Lower leg skin (tissue), 4 donors: ENCODE results near the gene IL31. TPM values are rescaled to one million over a fixed set of nuclear protein-coding genes. Genes with fewer than 3 reads are reported as not detected.

ENCODE experiments used
- DNase-seq, 2 donors: peaks; one replicate each; pipeline ENCODE4 v3.0.0-alpha.2; 2019; ENCODE audit warnings: low spot score in 2 of 2
- H3K4me3 ChIP-seq: fragments of 200-600 bp; sonication (generic); 2 replicates; pipeline ENCODE4 v1.5.1; 2017; ENCODE audit warnings: mild to moderate bottlenecking, low read depth; ENCODE audit not compliant: poor library complexity, severe bottlenecking
- POLR2A ChIP-seq, 2 donors: fragments of 450-650 bp; IDR thresholded peaks; one replicate each; pipeline ENCODE4 v1.6.1; 2016 to 2017; ENCODE audit warnings: antibody characterized with exemption in 2 of 2, mild to moderate bottlenecking in 1 of 2, moderate library complexity in 1 of 2
- WGBS, 2 donors: methylation state at CpG; one replicate each; pipeline ENCODE4 v1.1.5; 2018; 5-methylcytosine and 5-hydroxymethylcytosine counted together
- intact Hi-C: fragments of 100-400 bp; cut with DNase I; formaldehyde crosslinking; loops from one replicate; pipeline ENCODE4 v1.15.0; 2023; ENCODE audit warnings: low total_unique reads
- total RNA-seq, 4 donors: library from RNA; depleted of rRNA; stranded (reverse); fragments of >200 nt; gene quantifications; one replicate each; pipeline ENCODE4 v1.1.0, GENCODE V29; 2016
- TF ChIP-seq, protein P1 (sequence below), 3 donors: fragments of 450-650 bp; IDR thresholded peaks; one replicate each; pipeline ENCODE4 v1.5.1; 2016; ENCODE audit warnings: antibody characterized with exemption in 3 of 3, mild to moderate bottlenecking in 3 of 3, moderate library complexity in 2 of 3

The IL31 gene
- total RNA-seq, 4 donors from 2014 or later, result not detected

DNA sequence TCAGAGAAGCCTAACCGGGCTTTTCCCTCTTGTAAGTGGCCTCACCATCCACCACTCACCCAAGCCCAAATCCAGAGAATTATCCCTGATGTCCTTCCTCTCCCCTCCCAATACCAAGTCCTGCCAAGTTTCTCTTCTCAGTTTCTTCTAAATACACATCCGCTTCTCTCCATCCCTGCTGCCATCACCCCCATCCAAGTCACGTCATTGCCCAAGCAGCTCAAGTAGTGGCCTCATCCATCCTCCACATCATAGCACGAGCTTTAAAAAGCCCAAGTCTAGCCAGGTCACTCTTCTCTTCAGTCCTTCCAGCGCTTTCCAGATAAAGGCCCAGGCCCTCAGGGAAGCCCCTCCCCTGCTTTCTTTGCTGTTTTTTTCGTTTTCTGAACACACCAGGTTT is 25.4 kb downstream of the IL31 start:
- 60 to 66% methylated on average over 6 of the region's 6 CpGs for WGBS, 2 donors
- no peak overlapping the region for H3K4me3 ChIP-seq
- no peak for DNase-seq
- intact Hi-C loops, result no loop called here
- TF ChIP-seq, protein P1, sequence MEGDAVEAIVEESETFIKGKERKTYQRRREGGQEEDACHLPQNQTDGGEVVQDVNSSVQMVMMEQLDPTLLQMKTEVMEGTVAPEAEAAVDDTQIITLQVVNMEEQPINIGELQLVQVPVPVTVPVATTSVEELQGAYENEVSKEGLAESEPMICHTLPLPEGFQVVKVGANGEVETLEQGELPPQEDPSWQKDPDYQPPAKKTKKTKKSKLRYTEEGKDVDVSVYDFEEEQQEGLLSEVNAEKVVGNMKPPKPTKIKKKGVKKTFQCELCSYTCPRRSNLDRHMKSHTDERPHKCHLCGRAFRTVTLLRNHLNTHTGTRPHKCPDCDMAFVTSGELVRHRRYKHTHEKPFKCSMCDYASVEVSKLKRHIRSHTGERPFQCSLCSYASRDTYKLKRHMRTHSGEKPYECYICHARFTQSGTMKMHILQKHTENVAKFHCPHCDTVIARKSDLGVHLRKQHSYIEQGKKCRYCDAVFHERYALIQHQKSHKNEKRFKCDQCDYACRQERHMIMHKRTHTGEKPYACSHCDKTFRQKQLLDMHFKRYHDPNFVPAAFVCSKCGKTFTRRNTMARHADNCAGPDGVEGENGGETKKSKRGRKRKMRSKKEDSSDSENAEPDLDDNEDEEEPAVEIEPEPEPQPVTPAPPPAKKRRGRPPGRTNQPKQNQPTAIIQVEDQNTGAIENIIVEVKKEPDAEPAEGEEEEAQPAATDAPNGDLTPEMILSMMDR (IDR thresholded peaks at IDR 0.05), result no peak
- TF ChIP-seq POLR2A (IDR thresholded peaks at IDR 0.05), result no peak

DNA sequence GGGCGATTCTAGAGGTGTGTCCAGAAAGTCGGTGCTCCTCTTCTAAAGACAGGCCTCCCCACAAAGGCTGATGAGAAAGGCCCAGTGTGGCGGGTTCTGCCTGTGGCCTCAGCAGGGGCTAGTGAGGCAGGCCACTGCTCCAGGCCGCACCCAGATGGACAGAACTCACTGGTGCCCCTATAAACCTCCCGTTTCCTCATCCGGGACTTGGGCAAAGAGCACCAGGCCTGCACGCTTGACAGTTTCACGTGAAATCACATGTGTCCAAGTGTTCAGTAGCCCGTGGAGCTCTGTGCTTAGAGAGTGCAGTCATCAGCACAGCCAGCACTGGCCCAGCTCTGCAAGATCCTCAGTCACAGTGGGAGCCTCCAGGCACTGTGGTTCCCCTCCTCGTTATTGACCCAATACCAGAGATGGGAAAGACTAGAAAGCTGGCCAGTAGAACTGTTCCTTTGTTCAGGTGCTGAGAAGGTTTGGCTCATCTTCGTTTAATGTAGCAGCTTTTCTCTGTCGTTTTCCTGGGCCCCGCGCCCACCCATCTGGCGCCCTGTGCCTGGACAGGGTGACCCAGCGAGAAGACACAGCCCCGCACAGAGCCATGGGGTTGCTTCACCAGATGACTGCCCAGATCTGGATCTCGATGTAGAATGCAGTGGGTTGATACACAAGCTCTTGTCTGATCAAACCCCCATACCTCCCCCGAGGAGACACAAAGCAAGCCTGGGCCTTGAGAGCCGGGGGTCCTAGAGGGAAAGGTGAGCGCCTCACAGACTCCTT is 26.3 kb downstream of the IL31 start:
- DNase-seq, result no peak
- TF ChIP-seq, protein P1 (IDR thresholded peaks at IDR 0.05), result no peak
- TF ChIP-seq POLR2A (IDR thresholded peaks at IDR 0.05), result no peak
- intact Hi-C loops, result no loop called here
- 77 to 82% methylated on average over 19 to 21 of the region's 21 CpGs for WGBS, 2 donors
- no peak overlapping the region for H3K4me3 ChIP-seq

DNA sequence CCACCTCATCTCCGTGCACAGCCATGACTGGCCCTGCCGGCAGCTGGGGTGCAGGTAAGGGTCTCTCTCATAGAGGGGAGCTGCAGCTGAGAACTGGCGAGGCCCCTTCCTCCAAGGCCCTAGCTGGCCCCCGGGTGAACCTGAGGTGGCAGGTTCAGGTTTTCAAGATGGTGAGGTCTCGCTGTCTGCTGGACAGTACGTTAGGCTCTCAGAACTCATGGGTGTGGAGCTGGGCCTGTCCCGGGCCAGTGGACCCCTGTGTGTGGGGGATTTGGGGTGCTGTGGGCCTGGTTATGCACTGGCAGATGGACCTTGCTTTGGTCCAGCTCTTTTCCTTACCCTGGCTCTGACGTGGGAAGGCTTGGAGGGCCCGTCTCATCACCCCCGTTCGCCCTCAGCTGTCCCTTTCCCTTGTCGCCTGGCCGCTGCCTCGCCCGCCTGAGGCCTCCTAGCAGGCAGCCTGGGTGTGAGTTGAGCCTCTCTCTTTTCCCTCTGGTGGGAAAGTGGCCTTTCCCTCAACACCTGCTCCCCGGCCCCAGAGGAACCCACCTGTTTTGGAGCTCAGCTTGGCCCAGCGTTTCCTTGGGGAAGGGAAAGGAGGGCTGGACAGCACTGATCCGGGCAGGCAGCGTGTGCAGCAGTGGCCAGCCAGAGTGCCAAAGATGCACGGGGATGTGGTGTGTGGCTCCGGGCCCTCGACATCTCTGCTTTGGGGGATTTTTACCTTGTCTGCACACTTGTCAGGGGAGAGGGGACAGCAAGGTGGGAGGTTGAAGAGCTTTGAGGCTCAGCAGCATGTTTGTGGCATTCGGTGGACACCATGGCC is 28.3 kb downstream of the IL31 start:
- intact Hi-C loops, result no loop called here
- no peak for DNase-seq
- no peak for TF ChIP-seq POLR2A (IDR thresholded peaks at IDR 0.05)
- TF ChIP-seq, protein P1 (IDR thresholded peaks at IDR 0.05), result no peak
- WGBS, 2 donors, result 88 to 89% methylated on average over 22 to 23 of the region's 23 CpGs
- H3K4me3 ChIP-seq, result no peak overlapping the region

DNA sequence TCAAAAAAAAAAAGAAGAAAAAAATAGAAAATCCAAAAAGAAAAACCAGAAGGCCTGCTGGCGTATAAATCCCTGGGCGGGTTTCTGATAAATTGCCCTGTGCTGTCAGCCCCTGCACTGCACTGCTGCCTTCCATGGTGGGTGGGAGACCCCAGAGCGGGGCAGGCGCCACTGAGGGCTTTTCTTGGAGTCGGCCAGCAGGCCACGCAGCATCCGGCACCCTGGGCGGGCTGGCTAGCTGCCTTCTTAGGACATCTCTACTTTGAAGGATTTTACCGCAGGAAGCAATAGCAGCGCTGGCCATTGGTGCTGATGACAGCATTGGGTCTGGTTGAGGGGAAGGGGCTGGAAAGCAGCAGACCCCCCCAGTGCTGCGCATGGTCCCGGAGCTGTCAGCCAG is 29.1 kb downstream of the IL31 start:
- no peak for DNase-seq
- intact Hi-C loops, result no loop called here
- no peak for TF ChIP-seq POLR2A (IDR thresholded peaks at IDR 0.05)
- TF ChIP-seq, protein P1 (IDR thresholded peaks at IDR 0.05), result no peak
- WGBS, 2 donors, result 93 to 98% methylated on average over 6 to 11 of the region's 12 CpGs
- no peak overlapping the region for H3K4me3 ChIP-seq

DNA sequence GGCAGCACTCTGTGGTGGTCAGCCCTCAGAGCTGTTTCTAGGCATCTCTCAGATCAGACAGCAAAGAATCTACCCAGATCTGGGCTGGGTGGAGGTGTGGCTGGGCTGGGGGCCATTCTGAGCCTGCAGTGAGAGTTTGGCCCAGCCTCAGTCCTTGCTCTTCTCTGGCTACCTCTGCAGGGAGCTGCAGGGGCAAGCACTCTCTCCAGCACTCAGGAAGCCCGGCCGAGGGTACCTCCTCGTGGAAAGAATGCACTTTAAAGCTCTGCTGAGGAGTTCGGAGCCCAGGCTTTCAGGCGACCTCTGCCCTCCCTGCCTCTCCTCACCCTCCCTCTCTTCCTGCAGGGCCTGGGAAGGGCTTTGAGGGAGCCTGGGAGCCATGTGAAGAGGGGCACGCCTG is 31.2 kb downstream of the IL31 start:
- intact Hi-C loops, result no loop called here
- DNase-seq, result no peak
- 65 to 69% methylated on average over 6 of the region's 6 CpGs for WGBS, 2 donors

More for the DNA sequence above, 31.2 kb downstream of the IL31 start:
- no peak for TF ChIP-seq POLR2A (IDR thresholded peaks at IDR 0.05)
- TF ChIP-seq, protein P1 (IDR thresholded peaks at IDR 0.05), result no peak
- H3K4me3 ChIP-seq, result no peak overlapping the region
